Lung microvascular endothelial cell (primary cell): Measurements from ENCODE around the gene HECA. TPM values are rescaled to one million over a fixed set of nuclear protein-coding genes. Genes with fewer than 3 reads are reported as not detected.
"Not testable (repeated sequence)": the region's sequence is repeated elsewhere in the genome, so short reads cannot be mapped to it uniquely, and the experiment has no call there.

Experiments
- DNase-seq, 2 donors: peaks; one replicate each; pipeline versions ENCODE4 v3.0.0 to v3.0.0-alpha.2; 2010; ENCODE audit warnings: low read depth in 2 of 2
- total RNA-seq: library from RNA; depleted of rRNA; stranded (reverse); fragments of >200 nt; gene quantifications from 2 replicates; pipeline ENCODE4 v1.2.1, GENCODE V29; 2014

The HECA gene
- total RNA-seq = 22.9 and 34.5 TPM in 2 replicates

- peak; percentile 97 to 98 for DNase-seq
Measured at GRCh38 chr6:139134817-139135577, at the start of gene HECA. Gene HECA, plus strand, starts transcription at chr6:139135080. Its CDS starts 317 bp downstream, at chr6:139135397.

- DNase-seq = no peak
Measured at GRCh38 chr6:139091826-139092225, 43.1 kb upstream of the HECA start.

GRCh38 chr6:139099984-139100383 is 34.9 kb upstream of the HECA start:
- no peak for DNase-seq

- DNase-seq = no peak
Measured at GRCh38 chr6:139107051-139107450, 27.8 kb upstream of the HECA start.

- DNase-seq = no peak
Measured at GRCh38 chr6:139108378-139108777, 26.5 kb upstream of the HECA start.

GRCh38 chr6:139109558-139109957 is 25.3 kb upstream of the HECA start:
- DNase-seq = peak; percentile 46 to 51

GRCh38 chr6:139112146-139112545 is 22.7 kb upstream of the HECA start:
- no peak for DNase-seq

GRCh38 chr6:139112561-139112960 is 22.3 kb upstream of the HECA start:
- DNase-seq = no peak

GRCh38 chr6:139114746-139115145 is 20.1 kb upstream of the HECA start:
- DNase-seq = no peak

GRCh38 chr6:139115989-139116758 is 18.7 kb upstream of the HECA start:
- no peak for DNase-seq

- peak in 1 of 2 donors; percentile 11 for DNase-seq
Measured at GRCh38 chr6:139117734-139118133, 17.1 kb upstream of the HECA start.

- DNase-seq = no peak
Measured at GRCh38 chr6:139119552-139119951, 15.3 kb upstream of the HECA start.

GRCh38 chr6:139122823-139123222 is 12.1 kb upstream of the HECA start:
- not testable (repeated sequence) for DNase-seq

- DNase-seq = peak; percentile 49 to 75
Measured at GRCh38 chr6:139124887-139125672, 9.8 kb upstream of the HECA start.

GRCh38 chr6:139126255-139126654 is 8.6 kb upstream of the HECA start:
- DNase-seq = peak in 1 of 2 donors; percentile 72

GRCh38 chr6:139126931-139127330 is 7.9 kb upstream of the HECA start:
- DNase-seq = no peak

- DNase-seq = no peak
Measured at GRCh38 chr6:139129284-139129683, 5.6 kb upstream of the HECA start.

GRCh38 chr6:139131736-139132280 is 3.1 kb upstream of the HECA start:
- no peak for DNase-seq

GRCh38 chr6:139133262-139134063 is 1.4 kb upstream of the HECA start:
- DNase-seq = no peak

- DNase-seq = no peak
Measured at GRCh38 chr6:139134064-139134395, 850 bp upstream of the HECA start.
